ENCODE data around the gene MAST3. TPM values are rescaled to one million over a fixed set of nuclear protein-coding genes. Genes with fewer than 3 reads are reported as not detected.

The MAST3 gene
- total RNA-seq, 2 donors from 2014 or later = 5.8 to 7.5 TPM

DNA sequence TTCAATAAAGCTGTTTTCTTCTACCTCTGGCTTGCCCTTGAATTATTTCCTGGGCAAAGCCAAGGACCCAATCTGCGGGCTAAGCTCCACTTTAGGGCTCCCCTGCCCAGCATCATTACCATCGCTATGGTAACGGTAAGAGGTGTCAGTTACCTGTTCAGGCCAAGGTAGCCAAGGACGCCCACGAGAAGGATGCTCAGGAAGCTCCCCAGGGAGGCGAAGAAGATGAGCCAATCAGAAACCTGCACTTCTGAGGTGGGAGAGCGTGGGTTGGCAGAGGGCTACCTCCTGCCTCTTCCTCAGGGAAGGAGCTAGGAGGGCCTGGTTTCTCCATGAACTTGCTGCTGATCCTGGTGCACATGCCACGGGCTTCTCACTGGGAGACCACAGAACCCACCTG lies 35.5 kb upstream of the MAST3 start:
- H3K36me3 ChIP-seq = no peaks in the 10 kb centered on the region
- H3K9me3 ChIP-seq = no peaks in the 10 kb centered on the region
- no peak for DNase-seq (ENCODE audit: low spot score)
- H3K27me3 ChIP-seq = no peaks in the 10 kb centered on the region
- TF ChIP-seq, protein P1, sequence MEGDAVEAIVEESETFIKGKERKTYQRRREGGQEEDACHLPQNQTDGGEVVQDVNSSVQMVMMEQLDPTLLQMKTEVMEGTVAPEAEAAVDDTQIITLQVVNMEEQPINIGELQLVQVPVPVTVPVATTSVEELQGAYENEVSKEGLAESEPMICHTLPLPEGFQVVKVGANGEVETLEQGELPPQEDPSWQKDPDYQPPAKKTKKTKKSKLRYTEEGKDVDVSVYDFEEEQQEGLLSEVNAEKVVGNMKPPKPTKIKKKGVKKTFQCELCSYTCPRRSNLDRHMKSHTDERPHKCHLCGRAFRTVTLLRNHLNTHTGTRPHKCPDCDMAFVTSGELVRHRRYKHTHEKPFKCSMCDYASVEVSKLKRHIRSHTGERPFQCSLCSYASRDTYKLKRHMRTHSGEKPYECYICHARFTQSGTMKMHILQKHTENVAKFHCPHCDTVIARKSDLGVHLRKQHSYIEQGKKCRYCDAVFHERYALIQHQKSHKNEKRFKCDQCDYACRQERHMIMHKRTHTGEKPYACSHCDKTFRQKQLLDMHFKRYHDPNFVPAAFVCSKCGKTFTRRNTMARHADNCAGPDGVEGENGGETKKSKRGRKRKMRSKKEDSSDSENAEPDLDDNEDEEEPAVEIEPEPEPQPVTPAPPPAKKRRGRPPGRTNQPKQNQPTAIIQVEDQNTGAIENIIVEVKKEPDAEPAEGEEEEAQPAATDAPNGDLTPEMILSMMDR (IDR thresholded peaks at IDR 0.05) = no peak
- H3K27ac ChIP-seq = no peak overlapping the region
- H3K4me3 ChIP-seq = no peak overlapping the region
- peaks cover 0 to 15% of the 10 kb centered on the region in 2 donors for H3K4me1 ChIP-seq

DNA sequence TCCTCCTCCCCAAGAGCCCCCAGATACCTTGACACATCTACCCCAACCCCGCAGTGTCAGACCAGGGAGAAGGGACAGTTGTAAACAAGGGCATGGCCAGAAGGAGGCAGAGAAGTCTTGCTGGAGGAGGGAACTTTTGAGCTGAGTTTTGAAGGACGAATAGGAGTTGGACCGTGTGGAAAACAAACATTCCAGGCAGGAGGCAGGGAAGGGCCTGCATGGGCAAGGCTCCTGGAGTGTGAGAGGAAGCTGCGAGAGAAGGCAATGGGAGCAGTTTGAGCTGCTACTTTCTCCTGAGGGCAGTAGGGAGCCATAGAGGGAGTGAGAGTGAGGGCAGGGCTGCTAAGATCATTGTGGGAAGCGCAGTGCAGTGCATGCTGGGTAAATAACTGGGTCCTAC lies 34.1 kb upstream of the MAST3 start:
- TF ChIP-seq, protein P1 (IDR thresholded peaks at IDR 0.05) = no peak
- DNase-seq (ENCODE audit: low spot score) = no peak
- H3K27ac ChIP-seq = no peak overlapping the region
- no peaks in the 10 kb centered on the region for H3K36me3 ChIP-seq
- H3K4me1 ChIP-seq = peaks cover 0 to 3% of the 10 kb centered on the region in 2 donors
- H3K9me3 ChIP-seq = no peaks in the 10 kb centered on the region
- H3K27me3 ChIP-seq = no peaks in the 10 kb centered on the region
- H3K4me3 ChIP-seq = no peak overlapping the region

GRCh38 chr19:18065173-18065495 lies 32.4 kb upstream of the MAST3 start:
- Histone ChIP-seq H3K4me1 (no peaks in the 10 kb centered on the region), H3K9me3 (no peaks in the 10 kb centered on the region), H3K27ac (no peak overlapping the region), H3K27me3 (no peaks in the 10 kb centered on the region), H3K36me3 (no peaks in the 10 kb centered on the region), H3K4me3 (no peak overlapping the region)
- TF ChIP-seq, protein P1 (IDR thresholded peaks at IDR 0.05) = no peak
- no peak for DNase-seq (ENCODE audit: low spot score)

DNA sequence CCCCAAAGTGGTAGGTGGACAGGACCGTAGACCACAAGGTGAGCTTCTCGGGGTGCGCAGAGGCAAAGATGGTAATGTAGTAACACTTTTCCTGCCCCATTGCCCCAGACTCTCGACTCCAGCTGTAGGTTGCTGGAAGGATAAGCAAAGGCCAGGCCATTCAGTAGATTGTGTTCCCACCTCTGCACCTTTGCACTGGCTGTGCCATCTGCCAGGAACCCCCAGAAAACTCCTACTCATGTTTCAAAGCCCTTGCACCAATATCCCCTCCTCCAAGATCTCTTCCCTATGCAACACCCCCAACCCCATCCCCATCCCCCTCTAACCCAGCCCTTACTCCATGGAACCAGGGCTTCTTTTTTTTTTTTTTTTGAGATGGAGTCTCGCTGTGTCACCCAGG lies 29.2 kb upstream of the MAST3 start:
- TF ChIP-seq, protein P1 (IDR thresholded peaks at IDR 0.05) = no peak
- H3K27me3 ChIP-seq = no peaks in the 10 kb centered on the region
- H3K4me1 ChIP-seq = no peaks in the 10 kb centered on the region
- H3K36me3 ChIP-seq = no peaks in the 10 kb centered on the region
- H3K4me3 ChIP-seq = no peak overlapping the region
- DNase-seq (ENCODE audit: low spot score) = no peak
- no peaks in the 10 kb centered on the region for H3K9me3 ChIP-seq
- no peak overlapping the region for H3K27ac ChIP-seq

- no peak for DNase-seq (ENCODE audit: low spot score)
These were observed 28.2 kb upstream of the MAST3 start for GRCh38 chr19:18069383-18069782.

DNA sequence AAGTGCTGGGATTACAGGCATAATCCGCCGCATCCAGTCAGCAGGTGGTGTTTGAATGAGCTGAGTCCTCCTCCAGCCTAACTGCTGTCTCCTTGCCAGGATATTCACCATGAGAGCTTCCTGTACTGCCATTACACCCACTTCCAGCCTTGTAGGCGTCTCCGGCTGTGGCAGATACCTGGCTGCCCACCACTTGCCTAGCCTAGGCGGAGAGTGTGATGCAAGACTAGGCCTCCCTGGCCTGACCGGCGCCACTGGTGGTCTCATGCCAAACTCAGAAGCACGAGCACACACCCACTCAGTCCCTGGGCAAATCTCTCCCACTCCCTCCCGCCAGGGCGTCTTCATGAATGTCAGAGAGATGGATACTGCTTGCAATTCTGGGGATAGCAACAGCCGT lies 27.4 kb upstream of the MAST3 start:
- H3K4me3 ChIP-seq = no peak overlapping the region
- H3K9me3 ChIP-seq = no peaks in the 10 kb centered on the region
- H3K36me3 ChIP-seq = no peaks in the 10 kb centered on the region
- no peaks in the 10 kb centered on the region for H3K27me3 ChIP-seq
- no peaks in the 10 kb centered on the region for H3K4me1 ChIP-seq
- TF ChIP-seq, protein P1 (IDR thresholded peaks at IDR 0.05) = no peak
- no peak overlapping the region for H3K27ac ChIP-seq
- DNase-seq (ENCODE audit: low spot score) = no peak

More at GRCh38 chr19:18069383-18069782, 28.2 kb upstream of the MAST3 start:
- Histone ChIP-seq H3K4me3 (no peak overlapping the region), H3K27ac (no peak overlapping the region), H3K4me1 (no peaks in the 10 kb centered on the region), H3K27me3 (no peaks in the 10 kb centered on the region), H3K9me3 (no peaks in the 10 kb centered on the region), H3K36me3 (no peaks in the 10 kb centered on the region)
- TF ChIP-seq, protein P1 (IDR thresholded peaks at IDR 0.05) = no peak

Data from right atrium auricular region (tissue), 2 donors.